ENCODE data around the gene PERM1. TPM values are rescaled to one million over a fixed set of nuclear protein-coding genes. Genes with fewer than 3 reads are reported as not detected.

PERM1 gene
- total and polyA plus RNA-seq, 9 donors: 0.86 to 3.1 (median 1.9) TPM

- no peak overlapping the region for H3K27ac ChIP-seq (ENCODE audit: low read length)
- H3K36me3 ChIP-seq (ENCODE audit: control insufficient read depth, insufficient read depth, low read length): no peaks in the 10 kb centered on the region
- no peak for DNase-seq
- WGBS (ENCODE audit: insufficient coverage): 11% methylated on average over 37 of the region's 37 CpGs
- H3K9me3 ChIP-seq (replicated peaks; ENCODE audit: control insufficient read depth, low read depth, low read length): no peaks in the 10 kb centered on the region
- H3K4me1 ChIP-seq (ENCODE audit: control insufficient read depth, insufficient read depth, low read length): peaks cover 31% of the 10 kb centered on the region
- H3K27me3 ChIP-seq (ENCODE audit: control insufficient read depth, insufficient read depth, low read length): peaks cover 86% of the 10 kb centered on the region
- H3K4me3 ChIP-seq (ENCODE audit: low read length): no peak overlapping the region
These were observed 46.7 kb downstream of the PERM1 start for GRCh38 chr1:934991-935750.

GRCh38 chr1:933603-933940, 48.3 kb downstream of the PERM1 start:
- H3K4me3 ChIP-seq (ENCODE audit: low read length): no peak overlapping the region
- no peaks in the 10 kb centered on the region for H3K36me3 ChIP-seq (ENCODE audit: control insufficient read depth, insufficient read depth, low read length)
- 27% methylated on average over 3 of the region's 10 CpGs for WGBS (ENCODE audit: insufficient coverage)
- no peak for DNase-seq
- H3K9me3 ChIP-seq (replicated peaks; ENCODE audit: control insufficient read depth, low read depth, low read length): no peaks in the 10 kb centered on the region
- peaks cover 17% of the 10 kb centered on the region for H3K4me1 ChIP-seq (ENCODE audit: control insufficient read depth, insufficient read depth, low read length)
- H3K27ac ChIP-seq (ENCODE audit: low read length): no peak overlapping the region
- peaks cover 87% of the 10 kb centered on the region for H3K27me3 ChIP-seq (ENCODE audit: control insufficient read depth, insufficient read depth, low read length)

- Histone ChIP-seq H3K27me3 (ENCODE audit: control insufficient read depth, insufficient read depth, low read length) (peaks cover 86% of the 10 kb centered on the region), H3K27ac (ENCODE audit: low read length) (no peak overlapping the region), H3K4me1 (ENCODE audit: control insufficient read depth, insufficient read depth, low read length) (peaks cover 14% of the 10 kb centered on the region), H3K4me3 (ENCODE audit: low read length) (no peak overlapping the region), H3K36me3 (ENCODE audit: control insufficient read depth, insufficient read depth, low read length) (no peaks in the 10 kb centered on the region), H3K9me3 (replicated peaks; ENCODE audit: control insufficient read depth, low read depth, low read length) (no peaks in the 10 kb centered on the region)
- 79% methylated on average over 21 of the region's 25 CpGs for WGBS (ENCODE audit: insufficient coverage)
- no peak for DNase-seq
These were observed 48.9 kb downstream of the PERM1 start for GRCh38 chr1:932776-933602.

- no peak for DNase-seq
- 64% methylated on average over 15 of the region's 16 CpGs for WGBS (ENCODE audit: insufficient coverage)
- no peaks in the 10 kb centered on the region for H3K9me3 ChIP-seq (replicated peaks; ENCODE audit: control insufficient read depth, low read depth, low read length)
- no peak overlapping the region for H3K4me3 ChIP-seq (ENCODE audit: low read length)
- H3K4me1 ChIP-seq (ENCODE audit: control insufficient read depth, insufficient read depth, low read length): peaks cover 14% of the 10 kb centered on the region
- no peaks in the 10 kb centered on the region for H3K36me3 ChIP-seq (ENCODE audit: control insufficient read depth, insufficient read depth, low read length)
- peaks cover 86% of the 10 kb centered on the region for H3K27me3 ChIP-seq (ENCODE audit: control insufficient read depth, insufficient read depth, low read length)
- no peak overlapping the region for H3K27ac ChIP-seq (ENCODE audit: low read length)
These were observed 49.8 kb downstream of the PERM1 start for GRCh38 chr1:932173-932510.

DNA sequence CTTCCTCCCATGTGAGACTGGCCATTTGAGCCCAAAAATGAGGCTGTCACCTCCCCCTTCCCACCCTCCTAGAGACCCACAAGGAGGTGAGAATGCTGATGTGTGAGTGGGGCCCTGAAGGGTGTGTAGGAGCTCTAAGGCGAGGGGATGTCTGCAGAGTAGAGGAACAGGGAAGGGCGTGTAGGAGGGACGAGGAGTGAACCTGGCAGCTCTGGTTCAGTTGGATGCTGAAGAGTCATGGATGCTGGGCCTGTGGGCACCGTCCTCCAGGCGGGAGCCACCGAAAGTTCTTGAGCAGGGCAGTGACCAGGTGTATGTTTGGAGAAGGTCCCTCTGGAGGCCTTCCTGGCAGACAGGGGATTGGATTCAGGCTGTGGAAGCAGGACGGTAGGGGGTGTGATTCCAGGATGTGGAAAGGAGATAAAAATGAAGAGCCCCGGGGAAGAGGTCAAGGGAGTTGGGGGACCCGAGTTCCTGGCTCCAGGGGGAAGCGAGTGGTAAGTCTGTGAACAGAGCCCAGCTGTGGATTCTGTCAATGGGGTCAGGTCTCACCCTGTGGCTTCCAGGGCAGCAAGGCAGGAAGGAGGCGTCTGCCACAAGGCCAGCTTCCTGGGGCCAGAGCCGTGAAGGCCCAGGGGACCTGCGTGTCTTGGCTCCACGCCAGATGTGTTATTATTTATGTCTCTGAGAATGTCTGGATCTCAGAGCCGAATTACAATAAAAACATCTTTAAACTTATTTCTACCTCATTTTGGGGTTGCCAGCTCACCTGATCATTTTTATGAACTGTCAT, 50.3 kb downstream of the PERM1 start:
- H3K4me1 ChIP-seq (ENCODE audit: control insufficient read depth, insufficient read depth, low read length): peaks cover 14% of the 10 kb centered on the region
- 58% methylated on average over 12 of the region's 15 CpGs for WGBS (ENCODE audit: insufficient coverage)
- H3K9me3 ChIP-seq (replicated peaks; ENCODE audit: control insufficient read depth, low read depth, low read length): no peaks in the 10 kb centered on the region
- no peaks in the 10 kb centered on the region for H3K36me3 ChIP-seq (ENCODE audit: control insufficient read depth, insufficient read depth, low read length)
- H3K27ac ChIP-seq (ENCODE audit: low read length): no peak overlapping the region
- H3K4me3 ChIP-seq (ENCODE audit: low read length): no peak overlapping the region
- no peak for DNase-seq
- peaks cover 86% of the 10 kb centered on the region for H3K27me3 ChIP-seq (ENCODE audit: control insufficient read depth, insufficient read depth, low read length)

DNA sequence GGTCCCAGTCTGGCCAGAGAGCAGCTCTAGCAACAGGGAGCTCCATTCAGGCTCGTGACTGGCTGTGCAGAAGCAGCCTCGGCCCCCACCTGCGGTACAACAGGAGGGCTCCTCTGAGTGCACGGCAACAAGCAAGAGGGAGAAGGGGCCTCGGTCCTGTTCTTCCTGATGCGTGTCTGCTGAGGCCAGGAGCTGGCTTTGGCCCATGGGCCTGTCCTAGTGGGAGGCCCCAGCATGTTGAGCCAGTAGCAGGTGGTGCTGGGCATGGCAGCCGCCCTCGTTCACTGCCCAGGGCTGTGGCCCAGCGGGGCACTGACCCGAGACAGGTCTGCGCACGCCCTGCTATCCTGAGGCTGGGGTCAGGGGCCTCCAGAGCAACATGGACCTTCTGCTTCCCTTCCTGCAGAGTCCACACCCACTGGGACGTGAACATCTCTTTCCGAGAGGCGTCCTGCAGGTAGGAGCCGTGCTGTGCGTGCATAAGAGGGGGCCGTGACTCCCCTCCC, 51.2 kb downstream of the PERM1 start:
- 61% methylated on average over 12 of the region's 18 CpGs for WGBS (ENCODE audit: insufficient coverage)
- no peak overlapping the region for H3K27ac ChIP-seq (ENCODE audit: low read length)
- H3K4me1 ChIP-seq (ENCODE audit: control insufficient read depth, insufficient read depth, low read length): peaks cover 12% of the 10 kb centered on the region
- no peak overlapping the region for H3K4me3 ChIP-seq (ENCODE audit: low read length)
- H3K9me3 ChIP-seq (replicated peaks; ENCODE audit: control insufficient read depth, low read depth, low read length): no peaks in the 10 kb centered on the region
- DNase-seq: no peak
- H3K27me3 ChIP-seq (ENCODE audit: control insufficient read depth, insufficient read depth, low read length): peaks cover 86% of the 10 kb centered on the region
- H3K36me3 ChIP-seq (ENCODE audit: control insufficient read depth, insufficient read depth, low read length): no peaks in the 10 kb centered on the region

- Histone ChIP-seq H3K36me3 (ENCODE audit: control insufficient read depth, insufficient read depth, low read length) (no peaks in the 10 kb centered on the region), H3K27ac (ENCODE audit: low read length) (no peak overlapping the region), H3K4me3 (ENCODE audit: low read length) (no peak overlapping the region), H3K9me3 (replicated peaks; ENCODE audit: control insufficient read depth, low read depth, low read length) (no peaks in the 10 kb centered on the region), H3K27me3 (ENCODE audit: control insufficient read depth, insufficient read depth, low read length) (peaks cover 86% of the 10 kb centered on the region), H3K4me1 (ENCODE audit: control insufficient read depth, insufficient read depth, low read length) (peaks cover 8% of the 10 kb centered on the region)
- DNase-seq: no peak
- 79% methylated on average over 30 of the region's 40 CpGs for WGBS (ENCODE audit: insufficient coverage)
These were observed 51.9 kb downstream of the PERM1 start for GRCh38 chr1:929712-930632.

DNA sequence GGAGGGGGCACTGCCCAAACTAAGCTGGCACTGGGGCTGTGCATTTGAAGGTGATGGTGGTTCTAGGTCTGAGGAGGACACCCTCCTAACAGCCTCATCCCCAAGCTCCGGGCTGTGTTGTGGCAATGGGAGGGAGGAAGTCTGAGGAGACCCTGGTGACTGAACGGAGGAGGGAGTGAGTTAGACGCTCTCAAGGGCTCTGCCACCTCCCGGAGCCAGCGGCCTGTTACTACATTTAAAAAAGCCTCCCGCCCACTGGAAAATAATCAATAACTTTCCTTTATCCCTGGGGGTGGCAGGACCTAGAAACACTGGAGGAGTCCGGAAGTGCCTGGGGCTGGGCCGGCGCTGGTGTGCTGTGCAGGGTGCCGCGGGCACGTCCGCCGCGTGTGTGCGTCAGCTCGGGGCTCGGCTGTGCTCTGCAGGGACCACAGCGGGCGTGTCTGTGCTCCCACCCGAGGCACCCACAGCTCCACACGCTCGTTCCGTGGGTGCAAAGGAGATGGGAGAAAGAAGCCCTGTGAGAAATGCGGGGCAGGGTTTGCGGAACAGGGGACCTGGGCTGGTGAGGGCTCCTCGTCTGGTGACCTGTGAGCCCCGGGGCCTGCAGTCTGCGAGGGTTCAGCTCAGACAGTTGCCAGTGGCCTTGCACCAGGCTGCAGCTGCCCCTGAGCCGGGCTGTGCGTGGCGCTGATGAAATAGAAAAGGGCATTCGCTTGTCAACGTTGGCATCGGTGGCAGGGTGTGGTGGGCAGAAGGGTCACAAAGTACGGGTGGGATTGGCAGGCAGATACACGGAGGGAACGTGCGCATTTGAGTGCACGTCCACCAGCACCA, 52.9 kb downstream of the PERM1 start:
- Histone ChIP-seq H3K4me1 (ENCODE audit: control insufficient read depth, insufficient read depth, low read length) (peaks cover 8% of the 10 kb centered on the region), H3K27me3 (ENCODE audit: control insufficient read depth, insufficient read depth, low read length) (peaks cover 90% of the 10 kb centered on the region), H3K27ac (ENCODE audit: low read length) (no peak overlapping the region), H3K36me3 (ENCODE audit: control insufficient read depth, insufficient read depth, low read length) (no peaks in the 10 kb centered on the region), H3K4me3 (ENCODE audit: low read length) (no peak overlapping the region), H3K9me3 (replicated peaks; ENCODE audit: control insufficient read depth, low read depth, low read length) (no peaks in the 10 kb centered on the region)
- no peak for DNase-seq
- 77% methylated on average over 26 of the region's 40 CpGs for WGBS (ENCODE audit: insufficient coverage)

DNA sequence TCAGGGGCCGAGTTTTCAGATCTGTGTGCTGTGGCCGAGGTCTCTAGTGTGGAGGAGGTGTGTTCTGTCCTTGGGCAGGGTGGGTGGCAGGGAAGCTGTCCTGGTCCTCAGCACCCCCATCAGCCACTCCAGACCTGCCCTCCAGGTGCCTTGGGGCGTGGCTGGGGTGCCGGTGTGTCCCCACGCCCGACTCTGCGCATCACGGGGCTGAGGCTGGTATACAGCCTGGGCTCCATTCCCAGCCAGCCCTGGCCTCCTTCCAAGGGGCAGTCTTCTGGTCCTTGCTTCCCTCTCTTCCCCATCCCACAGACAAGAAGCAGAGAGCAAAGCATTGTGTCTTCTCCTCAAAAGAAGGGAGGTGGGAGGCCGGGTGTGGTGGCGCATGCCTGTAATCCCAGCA, 54.1 kb downstream of the PERM1 start:
- no peak for DNase-seq
- peaks cover 89% of the 10 kb centered on the region for H3K27me3 ChIP-seq (ENCODE audit: control insufficient read depth, insufficient read depth, low read length)
- H3K4me3 ChIP-seq (ENCODE audit: low read length): no peak overlapping the region
- no peak overlapping the region for H3K27ac ChIP-seq (ENCODE audit: low read length)
- peaks cover 16% of the 10 kb centered on the region for H3K4me1 ChIP-seq (ENCODE audit: control insufficient read depth, insufficient read depth, low read length)
- 60% methylated on average over 4 of the region's 10 CpGs for WGBS (ENCODE audit: insufficient coverage)
- no peaks in the 10 kb centered on the region for H3K9me3 ChIP-seq (replicated peaks; ENCODE audit: control insufficient read depth, low read depth, low read length)
- H3K36me3 ChIP-seq (ENCODE audit: control insufficient read depth, insufficient read depth, low read length): no peaks in the 10 kb centered on the region

All from muscle of leg (tissue), 11 donors.